Panc1 (cell line): ENCODE data around the gene SOX9. TPM values are rescaled to one million over a fixed set of nuclear protein-coding genes. Genes with fewer than 3 reads are reported as not detected.

ENCODE experiments used
- ATAC-seq: fragments of 200-7000 bp; cut with Tn5 transposase; 2 replicates; pipeline ENCODE4 v1.9.1; 2020; ENCODE audit warnings: mild to moderate bottlenecking, moderate library complexity
- BruUV-seq: library from RNA; stranded (reverse); fragments of 400-500 nt; replicated peaks from 2 replicates; lab custom pipeline; 2021; lab: Mats Ljungman, UMichigan
- CTCF ChIA-PET: fragments of 300-600 bp; sonication (Branson Sonifier 250); formaldehyde crosslinking; loops from one replicate; lab custom pipeline; 2022; ENCODE audit warnings: antibody characterized with exemption; lab: Charles Lee
- POLR2A ChIA-PET: fragments of 300-600 bp; sonication (Branson Sonifier 250); formaldehyde crosslinking; loops from one replicate; lab custom pipeline; 2022; ENCODE audit warnings: antibody characterized with exemption; lab: Charles Lee
- DNase-seq: peaks from one replicate; pipeline ENCODE4 v3.0.0-alpha.2; 2010; ENCODE audit warnings: low read depth, low spot score
- H3K27ac ChIP-seq: 2 replicates; pipeline ENCODE4 v1.5.1; 2011; ENCODE audit warnings: mild to moderate bottlenecking, low read length, inconsistent platforms
- H3K27me3 ChIP-seq: fragments of 200-500 bp; sonication (Bioruptor generic); 2 replicates; pipeline ENCODE4 v1.6.0; 2014; ENCODE audit warnings: low read length, inconsistent platforms; ENCODE audit not compliant: control insufficient read depth, insufficient read depth
- H3K36me3 ChIP-seq: fragments of 200-500 bp; sonication (Bioruptor generic); 2 replicates; pipeline ENCODE4 v1.5.1; 2014; ENCODE audit warnings: inconsistent platforms, mild to moderate bottlenecking, low read length, moderate library complexity; ENCODE audit not compliant: control insufficient read depth, insufficient read depth
- H3K4me1 ChIP-seq: 2 replicates; pipeline ENCODE4 v1.5.1; 2011; ENCODE audit warnings: inconsistent platforms, mild to moderate bottlenecking, low read length, moderate library complexity; ENCODE audit not compliant: control insufficient read depth, insufficient read depth
- H3K4me3 ChIP-seq, 2 experiments: 2 replicates each; pipeline ENCODE4 v1.5.1; 2011 to 2012; ENCODE audit warnings: low read depth in 2 of 2, low read length in 2 of 2, mild to moderate bottlenecking in 2 of 2, inconsistent platforms in 1 of 2, moderate library complexity in 1 of 2
- H3K9me3 ChIP-seq: fragments of 200-500 bp; sonication (Bioruptor generic); 2 replicates; pipeline ENCODE4 v1.5.1; 2014; ENCODE audit warnings: low read depth, mild to moderate bottlenecking, inconsistent platforms, low read length, moderate library complexity; ENCODE audit not compliant: control insufficient read depth, insufficient read depth
- CTCF ChIP-seq: fragments of 450-650 bp; IDR thresholded peaks from 2 replicates; pipeline ENCODE4 v1.5.1; 2017; ENCODE audit warnings: mild to moderate bottlenecking
- POLR2AphosphoS5 ChIP-seq: IDR thresholded peaks from 2 replicates; pipeline ENCODE4 v1.6.1; 2012; ENCODE audit warnings: mild to moderate bottlenecking, low read depth, low read length, moderate library complexity
- SIN3A ChIP-seq: IDR thresholded peaks from 2 replicates; pipeline ENCODE4 v1.6.1; 2012; ENCODE audit warnings: low read depth, mild to moderate bottlenecking, low read length, moderate library complexity, borderline replicate concordance; ENCODE audit not compliant: insufficient read depth
- TCF7L2 ChIP-seq: IDR thresholded peaks from 2 replicates; pipeline ENCODE4 v1.6.1; 2011; ENCODE audit warnings: mild to moderate bottlenecking, low read depth, low read length, inconsistent platforms
- in situ Hi-C: cut with HindIII; loops from 2 replicates; pipeline ENCODE4 v1.10.0; 2016; ENCODE audit warnings: low sequenced_read_pairs, low pct_unique_long_range_greater_than_20kb
- intact Hi-C: fragments of 100-400 bp; cut with micrococcal nuclease; formaldehyde crosslinking; loops from one replicate; pipeline ENCODE4 v1.10.0; 2022; ENCODE audit not compliant: unreplicated experiment
- total RNA-seq: library from RNA; stranded (reverse); gene quantifications from one replicate; pipeline ENCODE4 v1.2.1, GENCODE V29; 2021; ENCODE audit not compliant: unreplicated experiment
- TF ChIP-seq, protein P1 (sequence below), 2 experiments: IDR thresholded peaks; 2 replicates each; pipeline ENCODE4 v1.6.1; 2011 to 2012; ENCODE audit warnings: low read depth in 2 of 2, control low read depth in 1 of 2, low read length in 1 of 2, mild to moderate bottlenecking in 1 of 2, moderate library complexity in 1 of 2; ENCODE audit not compliant: insufficient read depth in 1 of 2

SOX9 gene
- total RNA-seq, 1 experiment from 2014 or later, result 79.5 TPM

DNA sequence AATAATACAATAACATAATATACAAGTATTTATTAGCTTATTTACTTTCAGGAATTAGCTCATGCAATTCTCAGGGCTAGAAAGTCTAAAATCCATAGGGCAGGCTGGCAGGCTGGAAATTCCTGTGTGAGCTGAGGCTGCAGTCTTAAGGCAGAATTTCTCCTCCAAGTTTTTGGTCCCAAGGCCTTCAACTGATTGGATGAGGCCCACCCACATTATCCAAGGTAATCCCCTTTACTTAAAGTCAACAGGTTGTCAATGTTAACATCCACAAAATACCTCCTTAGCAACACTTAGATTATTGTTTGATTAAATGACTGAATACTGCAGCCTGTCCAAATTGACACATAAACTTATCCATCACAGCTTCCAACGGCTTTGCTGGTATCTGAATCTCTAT lies 32.9 kb upstream of the SOX9 start:
- H3K27me3 ChIP-seq, result no peaks in the 10 kb centered on the region
- no peaks in the 10 kb centered on the region for H3K4me1 ChIP-seq
- in situ Hi-C loops (no loop called here), intact Hi-C loops (no loop called here)
- BruUV-seq, result no TSS peak
- H3K4me3 ChIP-seq, result no peak overlapping the region
- H3K9me3 ChIP-seq, result no peaks in the 10 kb centered on the region
- ATAC-seq (no peak), DNase-seq (no peak)
- CTCF ChIA-PET, result interaction anchor here (0.6 kb wide), 1 partner anchor 12 kb away, joined by 4 read pairs; no protein-coding TSS in a partner anchor
- POLR2A ChIA-PET, result interaction anchor here (0.5 kb wide), 1 partner anchor 616 kb away, joined by 6 read pairs; no protein-coding TSS in a partner anchor
- no peak overlapping the region for H3K27ac ChIP-seq
- no peaks in the 10 kb centered on the region for H3K36me3 ChIP-seq
- no peak for TF ChIP-seq POLR2AphosphoS5
- TF ChIP-seq, protein P1, sequence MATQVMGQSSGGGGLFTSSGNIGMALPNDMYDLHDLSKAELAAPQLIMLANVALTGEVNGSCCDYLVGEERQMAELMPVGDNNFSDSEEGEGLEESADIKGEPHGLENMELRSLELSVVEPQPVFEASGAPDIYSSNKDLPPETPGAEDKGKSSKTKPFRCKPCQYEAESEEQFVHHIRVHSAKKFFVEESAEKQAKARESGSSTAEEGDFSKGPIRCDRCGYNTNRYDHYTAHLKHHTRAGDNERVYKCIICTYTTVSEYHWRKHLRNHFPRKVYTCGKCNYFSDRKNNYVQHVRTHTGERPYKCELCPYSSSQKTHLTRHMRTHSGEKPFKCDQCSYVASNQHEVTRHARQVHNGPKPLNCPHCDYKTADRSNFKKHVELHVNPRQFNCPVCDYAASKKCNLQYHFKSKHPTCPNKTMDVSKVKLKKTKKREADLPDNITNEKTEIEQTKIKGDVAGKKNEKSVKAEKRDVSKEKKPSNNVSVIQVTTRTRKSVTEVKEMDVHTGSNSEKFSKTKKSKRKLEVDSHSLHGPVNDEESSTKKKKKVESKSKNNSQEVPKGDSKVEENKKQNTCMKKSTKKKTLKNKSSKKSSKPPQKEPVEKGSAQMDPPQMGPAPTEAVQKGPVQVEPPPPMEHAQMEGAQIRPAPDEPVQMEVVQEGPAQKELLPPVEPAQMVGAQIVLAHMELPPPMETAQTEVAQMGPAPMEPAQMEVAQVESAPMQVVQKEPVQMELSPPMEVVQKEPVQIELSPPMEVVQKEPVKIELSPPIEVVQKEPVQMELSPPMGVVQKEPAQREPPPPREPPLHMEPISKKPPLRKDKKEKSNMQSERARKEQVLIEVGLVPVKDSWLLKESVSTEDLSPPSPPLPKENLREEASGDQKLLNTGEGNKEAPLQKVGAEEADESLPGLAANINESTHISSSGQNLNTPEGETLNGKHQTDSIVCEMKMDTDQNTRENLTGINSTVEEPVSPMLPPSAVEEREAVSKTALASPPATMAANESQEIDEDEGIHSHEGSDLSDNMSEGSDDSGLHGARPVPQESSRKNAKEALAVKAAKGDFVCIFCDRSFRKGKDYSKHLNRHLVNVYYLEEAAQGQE (IDR thresholded peaks at IDR 0.05; ENCODE audit: insufficient read depth in 1 of 2, low read depth in 2 of 2, low read length in 1 of 2), result no peak
- no peak for TF ChIP-seq SIN3A
- no peak for TF ChIP-seq CTCF
- TF ChIP-seq TCF7L2, result no peak

- Histone ChIP-seq H3K27me3 (no peaks in the 10 kb centered on the region), H3K27ac (no peak overlapping the region), H3K36me3 (no peaks in the 10 kb centered on the region), H3K4me3 (no peak overlapping the region), H3K9me3 (no peaks in the 10 kb centered on the region), H3K4me1 (no peaks in the 10 kb centered on the region)
- no TSS peak for BruUV-seq
- in situ Hi-C loops (no loop called here), intact Hi-C loops (no loop called here)
- ChIA-PET CTCF (no interaction called here), POLR2A (no interaction called here)
- ATAC-seq, result no peak
- TF ChIP-seq, protein P1 (IDR thresholded peaks at IDR 0.05; ENCODE audit: insufficient read depth in 1 of 2, low read depth in 2 of 2, low read length in 1 of 2), result no peak
- no peak for DNase-seq
These were observed 31.3 kb upstream of the SOX9 start for GRCh38 chr17:72089453-72089987.
